Sigmoid colon (tissue), 7 donors: ENCODE measurements around the gene RNF187. TPM values are rescaled to one million over a fixed set of nuclear protein-coding genes. Genes with fewer than 3 reads are reported as not detected.

Source experiments
- DNase-seq: peaks from one replicate; pipeline ENCODE4 v3.0.0-alpha.2; 2019
- H3K27ac ChIP-seq, 4 donors: fragments of 200-600 bp; sonication (generic); one replicate each; pipeline ENCODE4 v1.5.1; 2016 to 2019; ENCODE audit warnings: mild to moderate bottlenecking in 1 of 4
- H3K27me3 ChIP-seq, 3 donors: fragments of 200-600 bp; sonication (generic); one replicate each; pipeline ENCODE4 v1.5.1; 2019; ENCODE audit warnings: mild to moderate bottlenecking in 1 of 3
- H3K36me3 ChIP-seq, 4 donors: fragments of 200-600 bp; sonication (generic); one replicate each; pipeline ENCODE4 v1.5.1; 2016 to 2019
- H3K4me1 ChIP-seq, 4 donors: fragments of 200-600 bp; sonication (generic); one replicate each; pipeline ENCODE4 v1.5.1; 2017 to 2019
- H3K4me3 ChIP-seq, 4 donors: fragments of 200-600 bp; sonication (generic); one replicate each; pipeline ENCODE4 v1.5.1; 2017 to 2019; ENCODE audit warnings: mild to moderate bottlenecking in 2 of 4, moderate library complexity in 1 of 4
- H3K9me3 ChIP-seq, 4 donors: fragments of 200-600 bp in 3 of 4; sonication (generic) in 3 of 4; one replicate each; pipeline versions ENCODE4 v1.5.1 to v1.6.1; 2013 to 2019
- CTCF ChIP-seq, 4 experiments: fragments of 450-650 bp in 3 of 4; fragments of 200-600 bp in 1 of 4; IDR thresholded peaks; one replicate each; pipeline ENCODE4 v1.5.1; 2016 to 2019; ENCODE audit warnings: antibody characterized with exemption in 4 of 4, mild to moderate bottlenecking in 3 of 4, moderate library complexity in 2 of 4
- EP300 ChIP-seq, 4 donors: sonication (generic); formaldehyde crosslinking; IDR thresholded peaks; one replicate each; pipeline ENCODE4 v1.6.1; 2017; ENCODE audit warnings: antibody characterized with exemption in 4 of 4
- POLR2A ChIP-seq, 2 donors: fragments of 450-650 bp; IDR thresholded peaks; one replicate each; pipeline ENCODE4 v1.6.1; 2016; ENCODE audit warnings: antibody characterized with exemption in 2 of 2, mild to moderate bottlenecking in 2 of 2, moderate library complexity in 2 of 2
- POLR2AphosphoS5 ChIP-seq, 4 donors: sonication (generic); formaldehyde crosslinking; IDR thresholded peaks; one replicate each; pipeline ENCODE4 v1.6.1; 2017; ENCODE audit warnings: antibody characterized with exemption in 4 of 4
- WGBS, 2 donors: extraction: QIAGEN DNeasy Blood & Tissue Kit; methylation state at CpG; one replicate each; pipeline ENCODE4 v1.1.7; 2013; 5-methylcytosine and 5-hydroxymethylcytosine counted together
- intact Hi-C: fragments of 100-400 bp; cut with DNase I; formaldehyde crosslinking; loops from one replicate; pipeline ENCODE4 v1.15.1; 2023
- polyA plus RNA-seq, 3 donors: library from polyadenylated mRNA; stranded (reverse); fragments of 200-250 nt; gene quantifications; one replicate each; pipeline ENCODE4 v1.2.3, GENCODE V29; 2013
- total RNA-seq, 4 donors: library from RNA; depleted of rRNA; stranded (reverse); fragments of >200 nt; gene quantifications; one replicate each; pipeline ENCODE4 v1.1.0, GENCODE V29; 2016
- donor health status: healthy with polysubstance abuse.
- donor health status: Bipolar disorder and iron deficiency.
- donor health status: healthy.

Gene RNF187
- total and polyA plus RNA-seq, 7 donors: 17.3 to 39.8 (median 24.3) TPM

- Histone ChIP-seq H3K4me3 (no peak overlapping the region), H3K27ac (no peak overlapping the region), H3K9me3 (no peaks in the 10 kb centered on the region), H3K27me3 (peaks cover 21 to 89% (median 53%) of the 10 kb centered on the region in 3 donors), H3K36me3 (no peaks in the 10 kb centered on the region), H3K4me1 (peaks cover 0 to 13% (median 11%) of the 10 kb centered on the region in 4 donors)
- intact Hi-C loops: no loop called here
- no peak for TF ChIP-seq EP300 (IDR thresholded peaks at IDR 0.05)
- no peak for TF ChIP-seq CTCF (IDR thresholded peaks at IDR 0.05)
- TF ChIP-seq POLR2A (IDR thresholded peaks at IDR 0.05): no peak
- TF ChIP-seq POLR2AphosphoS5 (IDR thresholded peaks at IDR 0.05): no peak
- DNase-seq: no peak
Measured at GRCh38 chr1:228443395-228443794, 43.8 kb upstream of the RNF187 start.

GRCh38 chr1:228445490-228445842 lies 41.7 kb upstream of the RNF187 start:
- Histone ChIP-seq H3K27me3 (peaks cover 19 to 68% (median 40%) of the 10 kb centered on the region in 3 donors), H3K4me1 (peaks cover 0 to 13% (median 11%) of the 10 kb centered on the region in 4 donors), H3K27ac (peak overlapping the region in 1 of 4 donors; percentile 38), H3K4me3 (peak overlapping the region in 3 of 4 donors; percentile 5 to 47 (median 37)), H3K36me3 (no peaks in the 10 kb centered on the region), H3K9me3 (no peaks in the 10 kb centered on the region)
- no peak for DNase-seq
- WGBS, 2 donors: 2 to 4% methylated on average over 16 of the region's 16 CpGs
- TF ChIP-seq POLR2AphosphoS5 (IDR thresholded peaks at IDR 0.05): no peak
- TF ChIP-seq CTCF (IDR thresholded peaks at IDR 0.05): no peak
- TF ChIP-seq POLR2A (IDR thresholded peaks at IDR 0.05): no peak
- no peak for TF ChIP-seq EP300 (IDR thresholded peaks at IDR 0.05)
- intact Hi-C loops: no loop called here

GRCh38 chr1:228445843-228446650 lies 41.1 kb upstream of the RNF187 start:
- no peak for DNase-seq
- Histone ChIP-seq H3K4me1 (peaks cover 0 to 13% (median 11%) of the 10 kb centered on the region in 4 donors), H3K27me3 (peaks cover 18 to 63% (median 40%) of the 10 kb centered on the region in 3 donors), H3K9me3 (no peaks in the 10 kb centered on the region), H3K4me3 (peak overlapping the region in 3 of 4 donors; percentile 5 to 47 (median 37)), H3K27ac (peak overlapping the region in 1 of 4 donors; percentile 38), H3K36me3 (no peaks in the 10 kb centered on the region)
- intact Hi-C loops: no loop called here
- 5 to 9% methylated on average over 51 of the region's 51 CpGs for WGBS, 2 donors
- no peak for TF ChIP-seq EP300 (IDR thresholded peaks at IDR 0.05)
- TF ChIP-seq CTCF (IDR thresholded peaks at IDR 0.05): no peak
- TF ChIP-seq POLR2AphosphoS5 (IDR thresholded peaks at IDR 0.05): no peak
- TF ChIP-seq POLR2A (IDR thresholded peaks at IDR 0.05): no peak

DNA sequence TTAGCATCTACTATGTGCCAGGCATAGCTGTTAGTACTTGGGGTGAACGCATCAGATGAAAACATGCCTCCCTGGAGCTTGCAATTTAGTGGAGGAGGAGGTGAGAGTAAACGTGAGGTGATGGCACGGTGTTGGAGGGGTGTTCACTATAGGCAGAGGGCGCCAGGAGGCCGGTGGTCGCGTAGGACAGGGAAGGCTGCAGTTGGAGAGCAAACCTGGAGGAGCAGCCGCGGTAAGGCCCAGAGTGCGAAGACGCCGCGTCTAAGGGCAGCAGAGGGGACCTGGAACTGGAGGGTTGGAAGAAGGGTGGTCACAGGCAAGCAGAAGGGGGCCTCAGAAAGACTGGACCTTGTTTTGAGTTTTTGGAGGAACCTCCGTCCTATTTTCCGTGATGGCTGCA lies 40.3 kb upstream of the RNF187 start:
- Histone ChIP-seq H3K27me3 (peaks cover 15 to 56% (median 33%) of the 10 kb centered on the region in 3 donors), H3K36me3 (no peaks in the 10 kb centered on the region), H3K9me3 (no peaks in the 10 kb centered on the region), H3K4me1 (peaks cover 0 to 13% (median 11%) of the 10 kb centered on the region in 4 donors), H3K27ac (no peak overlapping the region), H3K4me3 (no peak overlapping the region)
- 50 to 60% methylated on average over 15 of the region's 15 CpGs for WGBS, 2 donors
- intact Hi-C loops: no loop called here
- TF ChIP-seq POLR2A (IDR thresholded peaks at IDR 0.05) (no peak), EP300 (IDR thresholded peaks at IDR 0.05) (no peak), POLR2AphosphoS5 (IDR thresholded peaks at IDR 0.05) (no peak), CTCF (IDR thresholded peaks at IDR 0.05) (no peak)
- no peak for DNase-seq
